ENCODE data around the gene C2CD4D. TPM values are rescaled to one million over a fixed set of nuclear protein-coding genes. Genes with fewer than 3 reads are reported as not detected.

C2CD4D gene
- total RNA-seq, 1 donor from 2014 or later: 0.16 TPM

DNA sequence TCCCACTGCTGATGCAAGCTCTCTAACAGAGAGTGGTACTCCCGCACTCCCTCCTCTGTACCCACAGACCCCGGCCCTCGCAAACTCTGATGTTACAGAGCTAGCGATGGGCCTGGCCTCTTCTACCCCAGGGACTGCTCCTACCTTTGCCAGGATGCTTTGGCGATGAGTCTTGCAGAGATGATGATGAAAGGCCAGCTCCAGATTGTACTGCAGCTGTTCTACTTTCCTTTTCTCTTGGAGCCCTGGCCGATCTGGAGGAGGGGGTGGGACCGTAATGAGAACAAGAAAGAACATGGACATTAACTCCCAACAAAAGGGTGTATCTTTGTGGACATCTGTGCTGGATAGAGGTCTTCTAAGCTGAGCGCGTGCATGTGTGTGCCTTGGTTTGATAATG, 28.4 kb downstream of the C2CD4D start:
- H3K4me2 ChIP-seq (ENCODE audit: low read length): no peak overlapping the region

DNA sequence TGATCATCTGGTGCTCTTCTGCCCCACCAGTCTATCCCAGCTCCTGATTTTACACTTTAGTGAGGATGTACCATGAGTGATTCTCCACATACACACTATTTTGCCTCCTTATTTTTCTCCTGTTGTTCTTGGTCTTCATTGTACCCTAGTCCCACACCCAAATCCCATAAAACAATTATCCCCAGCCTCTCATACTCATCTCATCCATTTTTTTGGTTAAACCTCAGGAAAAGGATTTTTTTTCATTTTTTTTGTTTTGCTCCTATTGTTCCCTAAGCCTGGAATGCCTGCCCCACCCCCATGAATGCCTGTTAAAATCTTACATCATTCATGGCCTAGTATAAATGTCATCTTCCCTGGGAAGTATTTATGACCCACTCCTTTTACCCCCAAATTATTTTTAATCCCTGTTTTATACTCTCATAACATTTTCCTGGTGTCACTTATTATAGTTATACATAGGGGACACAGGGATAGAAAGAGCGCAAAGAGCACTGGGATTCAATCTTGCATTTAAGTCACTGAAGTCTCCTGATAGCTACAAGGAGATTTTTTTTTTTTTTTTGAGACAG, 29.5 kb downstream of the C2CD4D start:
- no peak for DNase-seq (ENCODE audit: low read depth)
- Histone ChIP-seq H3K4me2 (ENCODE audit: low read length) (no peak overlapping the region), H4K20me1 (ENCODE audit: insufficient read depth, low read length) (no peaks in the 10 kb centered on the region), H3K79me2 (ENCODE audit: insufficient read depth, low read length) (no peaks in the 10 kb centered on the region), H2AFZ (ENCODE audit: low read depth, low read length) (no peak overlapping the region), H3K4me1 (ENCODE audit: insufficient read depth, low read length) (no peaks in the 10 kb centered on the region), H3K4me3 (ENCODE audit: insufficient read depth, low read depth, low read length) (no peak overlapping the region), H3K36me3 (ENCODE audit: insufficient read depth, low read length) (no peaks in the 10 kb centered on the region), H3K27ac (ENCODE audit: low read depth, low read length) (no peak overlapping the region), H3K27me3 (ENCODE audit: insufficient read depth, low read length) (peaks cover 45% of the 10 kb centered on the region), H3K9ac (ENCODE audit: low read length) (no peak overlapping the region), H3K9me3 (ENCODE audit: insufficient read depth, low read depth, low read length) (no peaks in the 10 kb centered on the region)
- TF ChIP-seq, protein P1, sequence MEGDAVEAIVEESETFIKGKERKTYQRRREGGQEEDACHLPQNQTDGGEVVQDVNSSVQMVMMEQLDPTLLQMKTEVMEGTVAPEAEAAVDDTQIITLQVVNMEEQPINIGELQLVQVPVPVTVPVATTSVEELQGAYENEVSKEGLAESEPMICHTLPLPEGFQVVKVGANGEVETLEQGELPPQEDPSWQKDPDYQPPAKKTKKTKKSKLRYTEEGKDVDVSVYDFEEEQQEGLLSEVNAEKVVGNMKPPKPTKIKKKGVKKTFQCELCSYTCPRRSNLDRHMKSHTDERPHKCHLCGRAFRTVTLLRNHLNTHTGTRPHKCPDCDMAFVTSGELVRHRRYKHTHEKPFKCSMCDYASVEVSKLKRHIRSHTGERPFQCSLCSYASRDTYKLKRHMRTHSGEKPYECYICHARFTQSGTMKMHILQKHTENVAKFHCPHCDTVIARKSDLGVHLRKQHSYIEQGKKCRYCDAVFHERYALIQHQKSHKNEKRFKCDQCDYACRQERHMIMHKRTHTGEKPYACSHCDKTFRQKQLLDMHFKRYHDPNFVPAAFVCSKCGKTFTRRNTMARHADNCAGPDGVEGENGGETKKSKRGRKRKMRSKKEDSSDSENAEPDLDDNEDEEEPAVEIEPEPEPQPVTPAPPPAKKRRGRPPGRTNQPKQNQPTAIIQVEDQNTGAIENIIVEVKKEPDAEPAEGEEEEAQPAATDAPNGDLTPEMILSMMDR (IDR thresholded peaks at IDR 0.05; ENCODE audit: insufficient read depth, low read depth, low read length): no peak
- H3K4me1 Mint-ChIP-seq (ENCODE audit: low read depth, unreplicated experiment): peaks cover 11% of the 10 kb centered on the region
- no peak for FAIRE-seq
- no peaks in the 10 kb centered on the region for H3K9me3 Mint-ChIP-seq (ENCODE audit: unreplicated experiment)
- peaks cover 58% of the 10 kb centered on the region for H3K27me3 Mint-ChIP-seq (ENCODE audit: low read depth, unreplicated experiment)
- no peak overlapping the region for H3K4me3 Mint-ChIP-seq (ENCODE audit: unreplicated experiment)
- H3K36me3 Mint-ChIP-seq (ENCODE audit: low read depth, unreplicated experiment): no peaks in the 10 kb centered on the region
- H3K27ac Mint-ChIP-seq (ENCODE audit: unreplicated experiment): peak overlapping the region; percentile 92

More for the DNA sequence above, 28.4 kb downstream of the C2CD4D start:
- Mint-ChIP-seq H3K9me3 (ENCODE audit: unreplicated experiment) (peaks cover 1% of the 10 kb centered on the region), H3K4me1 (ENCODE audit: low read depth, unreplicated experiment) (peaks cover 11% of the 10 kb centered on the region), H3K4me3 (ENCODE audit: unreplicated experiment) (no peak overlapping the region), H3K27me3 (ENCODE audit: low read depth, unreplicated experiment) (peaks cover 55% of the 10 kb centered on the region), H3K36me3 (ENCODE audit: low read depth, unreplicated experiment) (no peaks in the 10 kb centered on the region), H3K27ac (ENCODE audit: unreplicated experiment) (peak overlapping the region; percentile 60)
- TF ChIP-seq EZH2 (IDR thresholded peaks at IDR 0.05; ENCODE audit: insufficient read depth, low read length): no peak
- TF ChIP-seq, protein P1 (IDR thresholded peaks at IDR 0.05; ENCODE audit: insufficient read depth, low read depth, low read length): no peak
- Histone ChIP-seq H3K36me3 (ENCODE audit: insufficient read depth, low read length) (no peaks in the 10 kb centered on the region), H3K27me3 (ENCODE audit: insufficient read depth, low read length) (peaks cover 42% of the 10 kb centered on the region), H3K79me2 (ENCODE audit: insufficient read depth, low read length) (no peaks in the 10 kb centered on the region), H3K4me1 (ENCODE audit: insufficient read depth, low read length) (no peaks in the 10 kb centered on the region), H3K27ac (ENCODE audit: low read depth, low read length) (no peak overlapping the region), H4K20me1 (ENCODE audit: insufficient read depth, low read length) (no peaks in the 10 kb centered on the region), H2AFZ (ENCODE audit: low read depth, low read length) (no peak overlapping the region), H3K4me3 (ENCODE audit: insufficient read depth, low read depth, low read length) (no peak overlapping the region), H3K9ac (ENCODE audit: low read length) (no peak overlapping the region), H3K9me3 (ENCODE audit: insufficient read depth, low read depth, low read length) (no peaks in the 10 kb centered on the region)
- DNase-seq (ENCODE audit: low read depth) (no peak), FAIRE-seq (no peak)

DNA sequence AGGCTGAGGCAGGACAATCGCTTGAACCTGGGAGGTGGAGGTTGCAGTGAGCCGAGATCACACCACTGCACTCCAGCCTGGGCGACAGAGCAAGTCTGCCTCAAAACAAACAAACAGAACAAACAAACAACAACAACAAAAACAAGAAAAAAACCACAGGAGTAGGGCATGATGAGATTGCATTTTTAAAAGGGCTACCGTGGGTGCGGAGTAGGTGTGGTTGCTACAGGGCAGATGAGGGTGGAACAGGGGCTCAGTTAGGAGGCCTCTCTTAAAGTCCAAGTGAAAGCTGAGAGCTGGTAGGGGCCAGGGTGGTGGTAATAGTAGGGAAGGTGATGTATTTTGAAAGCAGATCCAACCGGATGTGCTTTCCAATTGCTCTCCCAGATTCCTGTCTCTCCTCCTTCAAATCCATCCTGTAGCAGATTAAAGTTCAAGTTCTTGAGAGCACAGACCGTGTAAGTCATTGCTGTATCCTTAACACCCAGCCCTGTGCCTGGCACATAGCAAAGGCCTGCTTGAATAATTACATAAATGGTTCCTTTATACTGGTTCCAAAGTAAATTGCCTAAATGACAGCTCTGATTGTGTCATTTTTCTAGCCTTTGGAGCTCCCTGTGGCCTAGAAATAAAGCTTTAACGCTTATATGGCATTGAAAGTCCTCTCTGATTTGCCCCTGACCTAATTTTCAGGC, 30.2 kb downstream of the C2CD4D start:
- no peak overlapping the region for H3K4me3 Mint-ChIP-seq (ENCODE audit: unreplicated experiment)
- H3K36me3 Mint-ChIP-seq (ENCODE audit: low read depth, unreplicated experiment): no peaks in the 10 kb centered on the region
- Histone ChIP-seq H3K27me3 (ENCODE audit: insufficient read depth, low read length) (peaks cover 51% of the 10 kb centered on the region), H3K27ac (ENCODE audit: low read depth, low read length) (no peak overlapping the region), H3K9me3 (ENCODE audit: insufficient read depth, low read depth, low read length) (no peaks in the 10 kb centered on the region), H4K20me1 (ENCODE audit: insufficient read depth, low read length) (no peaks in the 10 kb centered on the region), H3K36me3 (ENCODE audit: insufficient read depth, low read length) (no peaks in the 10 kb centered on the region), H3K9ac (ENCODE audit: low read length) (no peak overlapping the region), H2AFZ (ENCODE audit: low read depth, low read length) (no peak overlapping the region), H3K4me1 (ENCODE audit: insufficient read depth, low read length) (no peaks in the 10 kb centered on the region), H3K4me2 (ENCODE audit: low read length) (no peak overlapping the region), H3K4me3 (ENCODE audit: insufficient read depth, low read depth, low read length) (no peak overlapping the region), H3K79me2 (ENCODE audit: insufficient read depth, low read length) (no peaks in the 10 kb centered on the region)
- TF ChIP-seq, protein P1 (IDR thresholded peaks at IDR 0.05; ENCODE audit: insufficient read depth, low read depth, low read length): no peak
- TF ChIP-seq EZH2 (IDR thresholded peaks at IDR 0.05; ENCODE audit: insufficient read depth, low read length): no peak
- H3K27me3 Mint-ChIP-seq (ENCODE audit: low read depth, unreplicated experiment): peaks cover 57% of the 10 kb centered on the region
- peak overlapping the region; percentile 92 for H3K27ac Mint-ChIP-seq (ENCODE audit: unreplicated experiment)
- DNase-seq (ENCODE audit: low read depth) (no peak), FAIRE-seq (no peak)
- peaks cover 11% of the 10 kb centered on the region for H3K4me1 Mint-ChIP-seq (ENCODE audit: low read depth, unreplicated experiment)
- no peaks in the 10 kb centered on the region for H3K9me3 Mint-ChIP-seq (ENCODE audit: unreplicated experiment)
